Effector CD8-positive, alpha-beta T cell (primary cell): ENCODE data around the gene ZNHIT6.
"Not testable (repeated sequence)": the region's sequence is repeated elsewhere in the genome, so short reads cannot be mapped to it uniquely, and the experiment has no call there.

Source experiments
- DNase-seq: peaks from one replicate; lab custom pipeline; 2025; lab: John Stamatoyannopoulos, UW

Gene ZNHIT6

GRCh38 chr1:85672031-85672660 lies 36.1 kb downstream of the ZNHIT6 start:
- no peak for DNase-seq

- DNase-seq: no peak
These were observed 42.3 kb downstream of the ZNHIT6 start for GRCh38 chr1:85665932-85666331.

GRCh38 chr1:85663382-85663781 lies 44.9 kb downstream of the ZNHIT6 start:
- DNase-seq: no peak

GRCh38 chr1:85661767-85662166 lies 46.5 kb downstream of the ZNHIT6 start:
- no peak for DNase-seq

- no peak for DNase-seq
These were observed 47.7 kb downstream of the ZNHIT6 start for GRCh38 chr1:85660541-85660940.

- DNase-seq: no peak
These were observed 49.1 kb downstream of the ZNHIT6 start for GRCh38 chr1:85659174-85659573.

- no peak for DNase-seq
These were observed 51.3 kb downstream of the ZNHIT6 start for GRCh38 chr1:85656948-85657347.

GRCh38 chr1:85656256-85656655 lies 52.0 kb downstream of the ZNHIT6 start:
- DNase-seq: no peak

GRCh38 chr1:85655315-85655714 lies 52.9 kb downstream of the ZNHIT6 start:
- no peak for DNase-seq

- no peak for DNase-seq
These were observed 54.0 kb downstream of the ZNHIT6 start for GRCh38 chr1:85654066-85654782.

GRCh38 chr1:85652327-85652726 lies 55.9 kb downstream of the ZNHIT6 start:
- no peak for DNase-seq

GRCh38 chr1:85650645-85651044 lies 57.6 kb downstream of the ZNHIT6 start:
- no peak for DNase-seq

- no peak for DNase-seq
These were observed 58.6 kb downstream of the ZNHIT6 start for GRCh38 chr1:85649591-85649990.

- not testable (repeated sequence) for DNase-seq
These were observed 66.4 kb downstream of the ZNHIT6 start for GRCh38 chr1:85641598-85642556.

- not testable (repeated sequence) for DNase-seq
These were observed 68.3 kb downstream of the ZNHIT6 start for GRCh38 chr1:85639920-85640319.

- DNase-seq: no peak
These were observed 69.8 kb downstream of the ZNHIT6 start for GRCh38 chr1:85638412-85638811.

GRCh38 chr1:85630493-85630892 lies 77.7 kb downstream of the ZNHIT6 start:
- DNase-seq: no peak

GRCh38 chr1:85629532-85629920 lies 78.7 kb downstream of the ZNHIT6 start:
- no peak for DNase-seq

- no peak for DNase-seq
These were observed 79.3 kb downstream of the ZNHIT6 start for GRCh38 chr1:85628791-85629531.

- no peak for DNase-seq
These were observed 81.4 kb downstream of the ZNHIT6 start for GRCh38 chr1:85626818-85627217.

GRCh38 chr1:85624361-85624760 lies 83.9 kb downstream of the ZNHIT6 start:
- no peak for DNase-seq

- no peak for DNase-seq
These were observed 85.2 kb downstream of the ZNHIT6 start for GRCh38 chr1:85623061-85623471.
